ENCODE results near the gene ACTR5. TPM values are rescaled to one million over a fixed set of nuclear protein-coding genes. Genes with fewer than 3 reads are reported as not detected.

Gene ACTR5
- total and polyA plus RNA-seq, 2 of the 13 experiments (the other 11 are each of a cell fraction or from before 2014, with no cell fraction given) = 19.5 to 20.5 TPM

DNA sequence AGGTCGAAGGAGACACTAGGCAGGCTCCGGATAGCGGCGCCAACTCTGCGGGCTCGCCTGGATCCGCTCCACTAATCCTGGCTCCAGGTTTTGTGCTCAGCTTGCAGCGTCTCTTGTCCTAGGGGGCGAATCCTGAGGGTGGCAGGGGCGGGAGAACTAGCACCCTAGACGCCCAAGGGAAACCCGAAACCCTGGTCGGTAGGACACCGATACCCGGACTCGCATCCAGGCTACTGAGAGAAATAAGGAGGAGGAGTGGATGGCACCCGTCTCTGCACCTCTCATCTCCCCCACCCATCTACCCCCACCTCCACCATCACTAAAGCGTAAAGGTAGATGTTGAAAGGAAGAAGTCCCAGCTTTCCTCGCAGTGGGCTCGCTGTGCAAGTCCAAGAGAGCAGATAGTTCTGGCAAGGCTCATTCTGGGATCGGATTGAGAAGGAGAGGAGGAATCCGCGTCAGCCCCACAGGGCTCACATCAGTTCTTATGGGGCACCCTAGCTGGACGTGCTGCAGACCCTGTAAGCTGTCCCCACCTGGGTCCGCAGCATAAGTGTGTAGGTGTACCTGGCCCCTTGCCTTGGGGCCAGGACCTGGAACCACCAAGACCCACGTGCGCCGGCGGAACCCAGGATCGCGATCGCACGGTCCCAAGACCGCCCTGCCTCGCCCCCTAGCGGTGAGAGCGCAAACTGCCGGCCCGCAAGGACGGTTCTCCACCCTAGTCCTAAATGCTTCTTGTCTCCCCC lies 17.1 kb upstream of the ACTR5 start (continued):
- TF ChIP-seq ZBTB46 (CRISPR knock-in tag; IDR thresholded peaks at IDR 0.05; ENCODE audit: borderline replicate concordance) (no peak), KMT2B (CRISPR knock-in tag; IDR thresholded peaks at IDR 0.05) (peak; percentile 7; the same call in 1 of the 2 replicates), NFKB2 (CRISPR knock-in tag; IDR thresholded peaks at IDR 0.05; ENCODE audit: borderline replicate concordance) (peak; percentile 66; the same call in 1 of the 2 replicates), ZGPAT (CRISPR knock-in tag; IDR thresholded peaks at IDR 0.05) (no peak; the same call in 1 of the 2 replicates), ZIK1 (CRISPR knock-in tag; IDR thresholded peaks at IDR 0.05; ENCODE audit: borderline replicate concordance, low read depth) (0 out of 2 replicates have a peak, but pooled peaks have one; percentile 33), RAD51 (IDR thresholded peaks at IDR 0.05; ENCODE audit: borderline replicate concordance) (no peak), E2F2 (CRISPR knock-in tag; IDR thresholded peaks at IDR 0.05; ENCODE audit: borderline replicate concordance) (no peak)
- TF ChIP-seq, protein P1, sequence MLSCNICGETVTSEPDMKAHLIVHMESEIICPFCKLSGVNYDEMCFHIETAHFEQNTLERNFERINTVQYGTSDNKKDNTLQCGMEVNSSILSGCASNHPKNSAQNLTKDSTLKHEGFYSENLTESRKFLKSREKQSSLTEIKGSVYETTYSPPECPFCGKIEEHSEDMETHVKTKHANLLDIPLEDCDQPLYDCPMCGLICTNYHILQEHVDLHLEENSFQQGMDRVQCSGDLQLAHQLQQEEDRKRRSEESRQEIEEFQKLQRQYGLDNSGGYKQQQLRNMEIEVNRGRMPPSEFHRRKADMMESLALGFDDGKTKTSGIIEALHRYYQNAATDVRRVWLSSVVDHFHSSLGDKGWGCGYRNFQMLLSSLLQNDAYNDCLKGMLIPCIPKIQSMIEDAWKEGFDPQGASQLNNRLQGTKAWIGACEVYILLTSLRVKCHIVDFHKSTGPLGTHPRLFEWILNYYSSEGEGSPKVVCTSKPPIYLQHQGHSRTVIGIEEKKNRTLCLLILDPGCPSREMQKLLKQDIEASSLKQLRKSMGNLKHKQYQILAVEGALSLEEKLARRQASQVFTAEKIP (CRISPR knock-in tag; IDR thresholded peaks at IDR 0.05; ENCODE audit: borderline replicate concordance) = no peak
- TF ChIP-seq, protein P2, sequence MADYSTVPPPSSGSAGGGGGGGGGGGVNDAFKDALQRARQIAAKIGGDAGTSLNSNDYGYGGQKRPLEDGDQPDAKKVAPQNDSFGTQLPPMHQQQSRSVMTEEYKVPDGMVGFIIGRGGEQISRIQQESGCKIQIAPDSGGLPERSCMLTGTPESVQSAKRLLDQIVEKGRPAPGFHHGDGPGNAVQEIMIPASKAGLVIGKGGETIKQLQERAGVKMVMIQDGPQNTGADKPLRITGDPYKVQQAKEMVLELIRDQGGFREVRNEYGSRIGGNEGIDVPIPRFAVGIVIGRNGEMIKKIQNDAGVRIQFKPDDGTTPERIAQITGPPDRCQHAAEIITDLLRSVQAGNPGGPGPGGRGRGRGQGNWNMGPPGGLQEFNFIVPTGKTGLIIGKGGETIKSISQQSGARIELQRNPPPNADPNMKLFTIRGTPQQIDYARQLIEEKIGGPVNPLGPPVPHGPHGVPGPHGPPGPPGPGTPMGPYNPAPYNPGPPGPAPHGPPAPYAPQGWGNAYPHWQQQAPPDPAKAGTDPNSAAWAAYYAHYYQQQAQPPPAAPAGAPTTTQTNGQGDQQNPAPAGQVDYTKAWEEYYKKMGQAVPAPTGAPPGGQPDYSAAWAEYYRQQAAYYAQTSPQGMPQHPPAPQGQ (CRISPR knock-in tag; IDR thresholded peaks at IDR 0.05; ENCODE audit: borderline replicate concordance) = no peak; the same call in 1 of the 2 replicates
- TF ChIP-seq, protein P3, sequence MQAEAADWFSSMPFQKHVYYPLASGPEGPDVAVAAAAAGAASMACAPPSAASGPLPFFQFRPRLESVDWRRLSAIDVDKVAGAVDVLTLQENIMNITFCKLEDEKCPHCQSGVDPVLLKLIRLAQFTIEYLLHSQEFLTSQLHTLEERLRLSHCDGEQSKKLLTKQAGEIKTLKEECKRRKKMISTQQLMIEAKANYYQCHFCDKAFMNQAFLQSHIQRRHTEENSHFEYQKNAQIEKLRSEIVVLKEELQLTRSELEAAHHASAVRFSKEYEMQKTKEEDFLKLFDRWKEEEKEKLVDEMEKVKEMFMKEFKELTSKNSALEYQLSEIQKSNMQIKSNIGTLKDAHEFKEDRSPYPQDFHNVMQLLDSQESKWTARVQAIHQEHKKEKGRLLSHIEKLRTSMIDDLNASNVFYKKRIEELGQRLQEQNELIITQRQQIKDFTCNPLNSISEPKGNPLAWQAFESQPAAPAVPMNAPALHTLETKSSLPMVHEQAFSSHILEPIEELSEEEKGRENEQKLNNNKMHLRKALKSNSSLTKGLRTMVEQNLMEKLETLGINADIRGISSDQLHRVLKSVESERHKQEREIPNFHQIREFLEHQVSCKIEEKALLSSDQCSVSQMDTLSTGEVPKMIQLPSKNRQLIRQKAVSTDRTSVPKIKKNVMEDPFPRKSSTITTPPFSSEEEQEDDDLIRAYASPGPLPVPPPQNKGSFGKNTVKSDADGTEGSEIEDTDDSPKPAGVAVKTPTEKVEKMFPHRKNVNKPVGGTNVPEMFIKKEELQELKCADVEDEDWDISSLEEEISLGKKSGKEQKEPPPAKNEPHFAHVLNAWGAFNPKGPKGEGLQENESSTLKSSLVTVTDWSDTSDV (CRISPR knock-in tag; IDR thresholded peaks at IDR 0.05) = peak; percentile 9; the same call in 1 of the 2 replicates
- TF ChIP-seq, protein P4, sequence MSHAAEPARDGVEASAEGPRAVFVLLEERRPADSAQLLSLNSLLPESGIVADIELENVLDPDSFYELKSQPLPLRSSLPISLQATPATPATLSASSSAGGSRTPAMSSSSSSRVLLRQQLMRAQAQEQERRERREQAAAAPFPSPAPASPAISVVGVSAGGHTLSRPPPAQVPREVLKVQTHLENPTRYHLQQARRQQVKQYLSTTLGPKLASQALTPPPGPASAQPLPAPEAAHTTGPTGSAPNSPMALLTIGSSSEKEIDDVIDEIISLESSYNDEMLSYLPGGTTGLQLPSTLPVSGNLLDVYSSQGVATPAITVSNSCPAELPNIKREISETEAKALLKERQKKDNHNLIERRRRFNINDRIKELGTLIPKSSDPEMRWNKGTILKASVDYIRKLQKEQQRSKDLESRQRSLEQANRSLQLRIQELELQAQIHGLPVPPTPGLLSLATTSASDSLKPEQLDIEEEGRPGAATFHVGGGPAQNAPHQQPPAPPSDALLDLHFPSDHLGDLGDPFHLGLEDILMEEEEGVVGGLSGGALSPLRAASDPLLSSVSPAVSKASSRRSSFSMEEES (CRISPR knock-in tag; IDR thresholded peaks at IDR 0.05) = no peak; the same call in 1 of the 2 replicates
- TF ChIP-seq, protein P5, sequence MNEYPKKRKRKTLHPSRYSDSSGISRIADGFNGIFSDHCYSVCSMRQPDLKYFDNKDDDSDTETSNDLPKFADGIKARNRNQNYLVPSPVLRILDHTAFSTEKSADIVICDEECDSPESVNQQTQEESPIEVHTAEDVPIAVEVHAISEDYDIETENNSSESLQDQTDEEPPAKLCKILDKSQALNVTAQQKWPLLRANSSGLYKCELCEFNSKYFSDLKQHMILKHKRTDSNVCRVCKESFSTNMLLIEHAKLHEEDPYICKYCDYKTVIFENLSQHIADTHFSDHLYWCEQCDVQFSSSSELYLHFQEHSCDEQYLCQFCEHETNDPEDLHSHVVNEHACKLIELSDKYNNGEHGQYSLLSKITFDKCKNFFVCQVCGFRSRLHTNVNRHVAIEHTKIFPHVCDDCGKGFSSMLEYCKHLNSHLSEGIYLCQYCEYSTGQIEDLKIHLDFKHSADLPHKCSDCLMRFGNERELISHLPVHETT (CRISPR knock-in tag; conservative IDR thresholded peaks at IDR 0.05) = 0 out of 2 replicates have a peak, but pooled peaks have one; percentile 4
